Naive B cell (primary cell): ENCODE data around the gene PANX2. TPM values are rescaled to one million over a fixed set of nuclear protein-coding genes. Genes with fewer than 3 reads are reported as not detected.

Experiments
- ATAC-seq, 2 donors: fragments of 150-1000 bp; cut with Tn5 transposase; 2 replicates each; pipeline ENCODE4 v1.10.0; 2021; ENCODE audit warnings: low read depth in 2 of 2, mild to moderate bottlenecking in 2 of 2, moderate library complexity in 2 of 2
- DNase-seq: peaks from one replicate; pipeline ENCODE4 v3.0.0; 2022
- H3K27ac Mint-ChIP-seq, 6 donors: one replicate each; pipeline ENCODE4 v1.8.0; 2020 to 2022; ENCODE audit warnings: mild to moderate bottlenecking in 6 of 6, mixed read lengths in 6 of 6, moderate library complexity in 5 of 6, inconsistent platforms in 2 of 6
- H3K27me3 Mint-ChIP-seq, 3 donors: one replicate each; pipeline ENCODE4 v1.8.0; 2021 to 2022; ENCODE audit warnings: mixed read lengths in 3 of 3, mild to moderate bottlenecking in 1 of 3
- H3K36me3 Mint-ChIP-seq, 2 donors: one replicate each; pipeline ENCODE4 v1.8.0; 2020 to 2022; ENCODE audit warnings: mixed read lengths in 2 of 2, inconsistent platforms in 1 of 2, mild to moderate bottlenecking in 1 of 2
- H3K4me1 Mint-ChIP-seq, 3 donors: one replicate each; pipeline ENCODE4 v1.8.0; 2020 to 2022; ENCODE audit warnings: mixed read lengths in 3 of 3, inconsistent platforms in 1 of 3, mild to moderate bottlenecking in 1 of 3, moderate library complexity in 1 of 3
- H3K4me3 Mint-ChIP-seq, 8 donors: one replicate each; pipeline ENCODE4 v1.8.0; 2020 to 2022; ENCODE audit warnings: mild to moderate bottlenecking in 8 of 8, mixed read lengths in 8 of 8, moderate library complexity in 8 of 8, inconsistent platforms in 2 of 8
- H3K9me3 Mint-ChIP-seq, 7 donors: one replicate each; pipeline ENCODE4 v1.8.0; 2020 to 2022; ENCODE audit warnings: mixed read lengths in 7 of 7, mild to moderate bottlenecking in 5 of 7, inconsistent platforms in 2 of 7, moderate library complexity in 1 of 7
- polyA plus RNA-seq, 6 donors: library from polyadenylated mRNA; unstranded; fragments of 300-500 nt; fragmentation: Illumina TruSeq; gene quantifications; one replicate each; pipeline ENCODE4 v1.2.3, GENCODE V29; 2021; ENCODE audit warnings: low read depth in 6 of 6

PANX2 gene
- polyA plus RNA-seq, 6 donors from 2014 or later = 0.08 TPM; not detected in 5

DNA sequence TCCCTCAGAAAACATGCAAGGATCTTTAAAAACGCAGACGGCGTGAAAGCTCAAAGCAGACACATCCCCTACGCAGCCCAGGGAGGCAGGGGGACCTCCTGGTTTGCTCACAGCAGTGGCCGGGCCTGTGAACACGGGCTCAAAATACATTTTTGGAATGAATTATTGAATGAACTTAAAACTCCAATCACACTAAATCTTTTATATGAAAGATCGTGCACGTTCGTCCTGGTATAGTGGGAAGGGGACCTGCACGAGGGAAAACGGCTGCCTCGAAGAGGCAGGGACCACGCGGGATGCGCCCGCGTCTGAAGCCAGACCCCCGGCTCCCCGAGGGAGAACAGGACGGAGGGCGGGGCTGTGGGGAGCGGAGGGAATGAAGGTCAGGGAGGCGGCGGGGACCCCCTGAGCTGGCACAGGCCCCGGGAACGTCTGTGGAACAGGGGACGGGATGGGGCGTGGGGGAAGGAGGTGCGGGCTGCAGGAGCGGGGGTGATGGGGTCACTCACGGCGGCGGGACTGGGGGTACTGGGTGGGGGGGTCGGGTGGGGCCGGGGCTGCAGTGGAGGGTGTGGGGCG lies 1.3 kb upstream of the PANX2 start:
- peak overlapping the region in 3 of 6 donors; percentile 63 to 96 (median 72) for H3K27ac Mint-ChIP-seq
- DNase-seq = no peak

DNA sequence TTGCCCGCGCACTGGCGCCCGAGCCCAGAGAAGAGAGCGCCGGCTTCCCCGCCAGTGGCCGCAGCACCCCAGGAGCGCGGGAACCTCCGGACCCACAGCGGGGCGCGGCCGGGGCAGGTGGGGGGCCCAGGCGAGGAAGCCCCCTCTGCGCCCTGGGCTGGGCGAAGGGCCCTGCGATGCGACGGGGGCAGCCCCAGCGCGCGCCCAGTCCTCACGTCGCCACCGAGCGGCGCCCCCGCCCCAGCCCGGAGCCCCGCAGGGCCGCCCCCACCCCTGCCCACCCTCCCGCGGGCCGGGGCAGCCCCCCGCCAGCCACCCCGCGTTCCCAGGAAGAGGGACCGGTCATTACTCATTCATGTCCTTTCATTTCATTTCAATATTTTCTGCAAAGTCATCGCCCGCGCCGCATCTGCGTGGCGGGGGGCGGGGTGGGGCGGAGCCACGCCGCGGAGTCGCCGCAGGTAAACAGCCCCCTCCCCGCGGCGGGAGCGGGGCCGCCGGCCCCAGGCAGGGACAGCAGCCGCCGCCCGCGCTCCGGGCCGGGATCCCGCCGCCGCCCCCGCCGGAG lies 673 bp upstream of the PANX2 start:
- Mint-ChIP-seq H3K36me3 (no peaks in the 10 kb centered on the region), H3K27me3 (peaks cover 18 to 47% (median 31%) of the 10 kb centered on the region in 3 donors), H3K4me1 (peaks cover 28 to 30% (median 29%) of the 10 kb centered on the region in 3 donors), H3K4me3 (peak overlapping the region in 4 of 8 donors; percentile 40 to 79 (median 56)), H3K9me3 (no peaks in the 10 kb centered on the region), H3K27ac (no peak overlapping the region)
- peak; percentile 38 to 43 for ATAC-seq
- no peak for DNase-seq

More for the DNA sequence above, 1.3 kb upstream of the PANX2 start:
- H3K4me3 Mint-ChIP-seq = peak overlapping the region; percentile 62 to 86 (median 77)
- peaks cover 18 to 49% (median 31%) of the 10 kb centered on the region in 3 donors for H3K27me3 Mint-ChIP-seq
- H3K4me1 Mint-ChIP-seq = peaks cover 28 to 29% (median 28%) of the 10 kb centered on the region in 3 donors
- no peaks in the 10 kb centered on the region for H3K9me3 Mint-ChIP-seq
- ATAC-seq = no peak
- H3K36me3 Mint-ChIP-seq = no peaks in the 10 kb centered on the region

DNA sequence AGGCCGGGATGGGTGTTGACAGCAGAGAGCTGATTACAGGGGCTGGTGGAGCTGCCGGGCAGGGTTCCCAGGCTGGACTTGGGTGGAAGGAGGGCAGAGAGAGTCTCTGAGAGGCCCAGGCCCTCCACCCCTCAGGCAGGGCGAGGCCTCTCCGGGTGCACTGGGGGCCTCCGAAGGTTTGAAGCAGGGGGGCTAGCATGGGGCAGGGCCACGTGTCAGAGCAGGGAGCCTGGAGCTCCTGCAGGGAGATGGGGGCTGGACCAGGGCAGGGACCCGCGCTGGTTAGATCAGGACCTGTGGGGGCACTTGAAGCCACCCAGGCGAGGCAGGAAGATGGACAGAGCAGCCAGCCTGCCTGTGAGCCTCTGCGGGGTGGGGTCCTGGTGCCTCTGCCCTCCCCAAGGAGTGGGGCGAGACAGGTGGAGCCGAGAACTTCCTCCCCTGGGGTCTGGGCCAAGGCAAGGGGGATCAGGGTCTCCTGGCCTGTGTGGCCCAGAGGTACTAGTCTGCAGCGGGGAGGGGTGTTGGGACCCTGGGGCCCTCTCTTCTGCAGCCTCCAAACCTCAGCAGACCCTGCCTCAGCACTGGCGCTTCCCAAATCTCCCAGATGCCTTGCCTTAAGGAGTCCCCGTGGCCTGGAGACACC lies 911 bp downstream of the PANX2 start:
- H3K4me3 Mint-ChIP-seq = peak overlapping the region; percentile 27 to 84 (median 70)
- peaks cover 28 to 37% (median 34%) of the 10 kb centered on the region in 3 donors for H3K4me1 Mint-ChIP-seq
- no peak for ATAC-seq
- DNase-seq = no peak
- H3K9me3 Mint-ChIP-seq = no peaks in the 10 kb centered on the region
- peak overlapping the region in 2 of 6 donors; percentile 47 to 65 for H3K27ac Mint-ChIP-seq
- H3K36me3 Mint-ChIP-seq = no peaks in the 10 kb centered on the region
- peaks cover 13 to 47% (median 31%) of the 10 kb centered on the region in 3 donors for H3K27me3 Mint-ChIP-seq

DNA sequence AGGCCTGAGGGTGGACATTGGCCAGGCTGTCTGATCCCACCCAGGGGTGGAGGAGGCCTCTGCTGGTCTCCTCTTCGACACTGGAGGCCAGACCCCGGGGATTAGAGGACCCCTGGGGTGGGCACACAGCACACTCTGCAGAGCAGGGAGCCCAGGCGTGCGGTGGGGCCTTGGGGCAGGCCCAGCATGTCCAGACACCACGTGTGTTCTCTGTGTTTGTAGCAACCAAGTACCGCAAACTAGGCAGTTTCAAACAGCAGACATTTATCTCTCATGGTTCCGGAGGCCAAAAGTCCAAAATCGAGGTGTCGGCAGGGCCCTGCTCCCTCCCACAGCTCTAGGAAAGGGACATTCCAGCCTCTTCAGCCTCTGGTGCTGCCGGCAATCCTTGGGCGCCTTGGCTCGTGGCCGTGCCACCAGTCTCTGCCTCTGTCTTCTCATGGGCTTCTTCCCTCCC lies 1.5 kb downstream of the PANX2 start:
- ATAC-seq = no peak
- no peak for DNase-seq
- Mint-ChIP-seq H3K4me3 (peak overlapping the region in 6 of 8 donors; percentile 20 to 91 (median 47)), H3K9me3 (no peaks in the 10 kb centered on the region), H3K36me3 (no peaks in the 10 kb centered on the region), H3K27me3 (peaks cover 13 to 47% (median 31%) of the 10 kb centered on the region in 3 donors), H3K27ac (peak overlapping the region in 5 of 6 donors; percentile 11 to 80 (median 54)), H3K4me1 (peaks cover 28 to 39% (median 34%) of the 10 kb centered on the region in 3 donors)

DNA sequence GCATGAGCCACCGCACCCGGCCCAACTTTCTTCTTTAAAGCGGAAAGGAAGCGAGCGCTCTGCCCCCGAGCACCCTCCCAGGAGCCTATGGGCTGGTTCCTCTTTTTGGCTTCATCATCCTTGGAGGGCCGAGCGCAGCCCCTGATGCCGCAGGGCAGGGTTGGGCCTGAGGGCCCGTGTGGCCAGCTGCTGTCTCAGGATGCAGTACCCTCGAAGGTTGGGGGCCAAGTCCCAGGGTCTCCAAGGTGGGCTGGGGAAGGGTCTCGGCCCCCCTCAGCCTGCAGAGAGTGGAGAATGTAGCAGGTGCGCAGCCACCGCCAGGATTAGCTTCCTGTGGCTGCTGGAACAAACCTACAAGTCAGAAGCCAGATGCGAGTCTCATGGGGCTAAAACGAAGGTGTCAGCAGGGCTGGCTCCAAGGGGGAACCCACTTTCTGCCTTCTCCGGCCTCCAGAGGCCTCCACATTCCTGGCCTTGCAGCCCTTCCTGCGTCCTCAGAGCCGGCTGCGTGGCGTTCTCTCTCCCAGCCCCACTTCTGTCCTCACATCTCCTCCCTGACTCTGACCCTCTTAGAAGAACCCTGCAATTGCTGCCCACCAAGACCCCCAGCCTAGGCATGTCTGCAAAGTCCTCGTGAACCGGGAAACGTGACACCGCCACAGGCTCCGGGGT lies 2.9 kb downstream of the PANX2 start:
- H3K4me3 Mint-ChIP-seq = peak overlapping the region; percentile 32 to 91 (median 61)

DNA sequence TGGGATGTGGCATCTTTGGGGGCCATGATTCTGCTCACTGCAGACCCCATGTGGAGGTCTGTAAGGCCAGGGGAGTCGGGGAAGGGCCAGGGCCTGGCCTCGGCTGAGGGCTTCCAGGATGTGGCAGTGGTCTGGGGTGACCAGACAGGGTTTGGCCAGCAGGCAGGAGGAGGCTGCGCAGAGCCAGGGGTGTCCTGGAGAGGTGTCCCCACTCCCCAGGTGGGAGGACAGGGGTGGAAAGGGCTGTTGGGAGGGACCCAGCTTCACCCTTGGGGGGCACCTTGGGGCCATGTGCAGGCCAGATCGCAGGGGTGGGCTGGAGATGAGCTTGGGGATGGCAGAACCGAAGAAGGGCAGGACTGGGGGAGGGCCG lies 3.4 kb downstream of the PANX2 start:
- ATAC-seq (no peak), DNase-seq (no peak)
- Mint-ChIP-seq H3K27me3 (peaks cover 3 to 37% (median 15%) of the 10 kb centered on the region in 3 donors), H3K4me1 (peaks cover 18 to 34% (median 31%) of the 10 kb centered on the region in 3 donors), H3K9me3 (no peaks in the 10 kb centered on the region), H3K4me3 (no peak overlapping the region), H3K36me3 (no peaks in the 10 kb centered on the region), H3K27ac (peak overlapping the region in 2 of 6 donors; percentile 52 to 54)

More for the DNA sequence above, 2.9 kb downstream of the PANX2 start:
- peaks cover 8 to 42% (median 20%) of the 10 kb centered on the region in 3 donors for H3K27me3 Mint-ChIP-seq
- H3K36me3 Mint-ChIP-seq = no peaks in the 10 kb centered on the region
- DNase-seq = peak; percentile 53
- H3K27ac Mint-ChIP-seq = peak overlapping the region in 5 of 6 donors; percentile 54 to 89 (median 81)
- ATAC-seq = peak; percentile 73 to 75
- peaks cover 23 to 39% (median 32%) of the 10 kb centered on the region in 3 donors for H3K4me1 Mint-ChIP-seq
- H3K9me3 Mint-ChIP-seq = no peaks in the 10 kb centered on the region

DNA sequence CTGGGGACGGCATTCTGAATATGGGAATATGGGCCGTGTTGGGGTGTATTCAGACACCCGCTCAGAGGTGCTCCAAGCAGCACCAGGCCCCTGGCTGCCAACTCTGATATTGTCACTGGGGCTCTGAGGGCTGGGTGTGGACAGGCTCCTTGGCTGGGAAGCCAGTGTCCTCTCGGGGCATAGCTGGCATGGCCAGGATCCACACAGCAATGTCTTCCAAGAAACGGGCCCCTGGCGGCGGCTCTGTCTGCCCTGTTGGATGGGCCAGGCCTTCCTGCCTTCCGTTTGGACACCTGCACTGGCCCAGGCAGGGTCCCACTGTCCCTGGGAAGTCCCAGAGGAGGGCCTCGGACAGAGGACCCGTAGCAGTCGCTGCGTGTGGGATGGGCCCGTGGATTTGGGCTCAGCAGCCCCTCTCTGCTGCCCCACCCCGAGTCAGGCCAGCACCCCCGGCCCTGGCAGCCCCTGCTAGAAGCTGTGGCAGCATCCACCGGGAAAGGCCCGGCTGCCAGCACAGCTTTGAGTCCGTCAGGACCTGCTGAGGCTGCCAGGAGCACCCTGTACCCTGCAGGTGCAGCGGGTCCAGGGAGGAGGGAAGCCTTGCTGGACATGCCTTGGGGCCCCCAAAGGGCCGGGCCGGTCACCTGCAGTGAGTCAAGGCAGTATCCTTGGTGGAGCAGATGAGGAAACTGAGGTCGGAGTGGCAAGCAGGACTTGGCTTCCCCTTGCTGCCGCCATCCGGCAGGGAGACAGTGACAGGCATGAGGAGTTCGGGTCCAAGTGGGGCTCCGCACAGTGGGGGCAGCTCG lies 4.1 kb downstream of the PANX2 start:
- Mint-ChIP-seq H3K27ac (peak overlapping the region in 2 of 6 donors; percentile 42 to 52), H3K27me3 (peaks cover under 1 to 33% (median 11%) of the 10 kb centered on the region in 3 donors), H3K36me3 (no peaks in the 10 kb centered on the region), H3K4me1 (peaks cover 15 to 30% (median 28%) of the 10 kb centered on the region in 3 donors), H3K4me3 (no peak overlapping the region), H3K9me3 (no peaks in the 10 kb centered on the region)
- DNase-seq = no peak
- ATAC-seq = no peak

DNA sequence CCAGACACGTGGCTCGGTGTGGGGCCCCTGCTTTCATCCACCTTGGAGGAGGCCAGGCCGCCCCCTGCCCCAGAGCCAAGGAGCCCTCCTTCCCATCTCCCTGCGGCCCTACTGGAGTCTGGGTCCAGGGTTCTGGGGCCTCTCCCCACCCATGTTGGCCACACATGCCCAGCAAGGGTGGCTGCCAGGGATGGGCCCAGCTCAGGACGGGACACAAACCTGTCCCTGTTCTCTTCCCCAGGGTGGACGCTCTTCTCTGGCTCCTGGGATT lies 4.6 kb downstream of the PANX2 start:
- peaks cover 21 to 35% (median 32%) of the 10 kb centered on the region in 3 donors for H3K4me1 Mint-ChIP-seq
- ATAC-seq (no peak), DNase-seq (no peak)
- H3K36me3 Mint-ChIP-seq = no peaks in the 10 kb centered on the region
- H3K9me3 Mint-ChIP-seq = no peaks in the 10 kb centered on the region
- H3K27me3 Mint-ChIP-seq = peaks cover 5 to 37% (median 17%) of the 10 kb centered on the region in 3 donors
- no peak overlapping the region for H3K27ac Mint-ChIP-seq
- H3K4me3 Mint-ChIP-seq = no peak overlapping the region

DNA sequence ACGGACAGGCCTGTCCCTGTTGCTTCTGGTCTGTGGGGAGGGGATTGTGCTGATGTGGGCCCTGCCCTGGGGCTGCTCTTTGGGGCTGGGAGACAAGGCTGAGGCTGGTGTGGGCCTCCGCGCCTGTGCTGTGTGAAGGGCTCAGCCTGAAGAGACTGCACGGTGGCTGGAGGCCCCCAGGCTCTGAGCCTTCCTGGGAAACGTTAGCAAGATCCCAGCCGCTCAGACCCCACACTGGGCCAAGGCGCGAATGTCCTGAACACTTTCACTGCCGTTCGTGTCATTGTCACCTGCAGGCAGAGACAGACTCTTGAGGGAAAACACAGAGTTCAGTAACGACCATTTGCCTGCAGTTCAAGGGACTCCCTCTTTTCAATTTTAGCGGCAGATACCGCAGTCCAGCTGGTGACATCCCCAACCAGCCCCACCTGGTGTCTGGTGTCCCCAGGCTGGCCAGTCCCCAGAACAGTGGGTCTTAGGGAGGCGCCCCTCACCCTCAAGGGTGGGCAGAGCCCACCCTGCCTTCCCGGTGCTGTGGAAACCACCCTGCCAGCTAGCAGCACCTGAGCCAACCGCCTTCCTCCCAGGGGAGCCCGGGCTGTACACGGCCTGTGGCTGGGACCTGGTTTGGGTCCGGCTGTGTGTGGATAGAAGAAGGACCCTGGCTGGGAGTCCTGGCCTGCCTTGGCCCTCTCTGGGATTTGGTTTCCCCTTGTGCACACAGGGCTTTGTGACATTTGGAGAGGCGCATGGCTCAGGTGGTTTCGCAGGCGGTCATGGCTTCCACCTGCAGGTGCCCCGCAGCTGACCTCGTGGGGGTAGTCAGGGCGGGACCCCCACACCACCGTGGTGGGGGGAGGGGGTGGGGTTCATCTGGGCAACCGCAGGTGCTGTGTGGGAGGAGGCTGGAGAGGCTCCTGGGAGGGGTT lies 5.7 kb downstream of the PANX2 start:
- Mint-ChIP-seq H3K4me3 (no peak overlapping the region), H3K9me3 (no peaks in the 10 kb centered on the region), H3K36me3 (no peaks in the 10 kb centered on the region), H3K27ac (peak overlapping the region in 1 of 6 donors; percentile 60), H3K27me3 (peaks cover 5 to 32% (median 13%) of the 10 kb centered on the region in 3 donors), H3K4me1 (peaks cover 20 to 35% (median 33%) of the 10 kb centered on the region in 3 donors)
- ATAC-seq = peak; percentile 30 to 44
- DNase-seq = no peak

DNA sequence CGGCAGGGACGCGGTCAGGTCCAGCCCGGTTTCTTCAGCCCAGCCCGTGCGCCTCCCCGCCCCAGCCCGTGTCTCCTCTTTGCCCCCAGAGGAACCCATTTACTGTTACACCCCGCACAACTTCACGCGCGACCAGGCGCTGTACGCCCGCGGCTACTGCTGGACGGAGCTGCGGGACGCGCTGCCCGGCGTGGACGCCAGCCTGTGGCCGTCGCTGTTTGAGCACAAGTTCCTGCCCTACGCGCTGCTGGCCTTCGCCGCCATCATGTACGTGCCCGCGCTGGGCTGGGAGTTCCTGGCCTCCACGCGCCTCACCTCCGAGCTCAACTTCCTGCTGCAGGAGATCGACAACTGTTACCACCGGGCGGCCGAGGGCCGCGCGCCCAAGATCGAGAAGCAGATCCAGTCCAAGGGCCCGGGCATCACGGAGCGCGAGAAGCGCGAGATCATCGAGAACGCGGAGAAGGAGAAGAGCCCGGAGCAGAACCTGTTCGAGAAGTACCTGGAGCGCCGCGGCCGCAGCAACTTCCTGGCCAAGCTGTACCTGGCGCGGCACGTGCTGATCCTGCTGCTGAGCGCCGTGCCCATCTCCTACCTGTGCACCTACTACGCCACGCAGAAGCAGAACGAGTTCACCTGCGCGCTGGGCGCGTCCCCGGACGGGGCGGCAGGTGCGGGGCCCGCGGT lies 6.5 kb downstream of the PANX2 start:
- DNase-seq (no peak), ATAC-seq (no peak)
- Mint-ChIP-seq H3K4me1 (peaks cover 20 to 34% (median 30%) of the 10 kb centered on the region in 3 donors), H3K36me3 (no peaks in the 10 kb centered on the region), H3K27me3 (peaks cover 5 to 27% (median 11%) of the 10 kb centered on the region in 3 donors), H3K27ac (peak overlapping the region in 1 of 6 donors; percentile 49), H3K9me3 (no peaks in the 10 kb centered on the region), H3K4me3 (no peak overlapping the region)

DNA sequence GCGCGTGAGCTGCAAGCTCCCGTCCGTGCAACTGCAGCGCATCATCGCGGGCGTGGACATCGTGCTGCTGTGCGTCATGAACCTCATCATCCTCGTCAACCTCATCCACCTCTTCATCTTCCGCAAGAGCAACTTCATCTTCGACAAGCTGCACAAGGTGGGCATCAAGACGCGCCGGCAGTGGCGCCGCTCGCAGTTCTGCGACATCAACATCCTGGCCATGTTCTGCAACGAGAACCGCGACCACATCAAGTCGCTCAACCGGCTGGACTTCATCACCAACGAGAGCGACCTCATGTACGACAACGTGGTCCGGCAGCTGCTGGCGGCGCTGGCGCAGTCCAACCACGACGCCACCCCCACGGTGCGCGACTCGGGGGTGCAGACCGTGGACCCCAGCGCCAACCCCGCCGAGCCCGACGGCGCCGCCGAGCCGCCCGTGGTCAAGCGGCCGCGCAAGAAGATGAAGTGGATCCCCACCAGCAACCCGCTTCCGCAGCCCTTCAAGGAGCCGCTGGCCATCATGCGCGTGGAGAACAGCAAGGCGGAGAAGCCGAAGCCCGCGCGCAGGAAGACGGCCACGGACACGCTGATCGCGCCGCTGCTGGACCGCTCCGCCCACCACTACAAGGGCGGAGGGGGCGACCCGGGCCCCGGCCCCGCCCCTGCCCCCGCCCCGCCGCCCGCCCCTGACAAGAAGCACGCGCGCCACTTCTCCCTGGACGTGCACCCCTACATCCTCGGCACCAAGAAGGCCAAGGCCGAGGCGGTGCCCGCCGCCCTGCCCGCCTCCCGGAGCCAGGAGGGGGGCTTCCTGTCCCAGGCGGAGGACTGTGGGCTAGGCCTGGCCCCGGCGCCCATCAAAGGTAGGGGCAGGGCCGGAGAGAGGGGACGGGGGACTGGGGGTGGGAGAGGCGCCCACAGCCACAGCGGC lies 7.3 kb downstream of the PANX2 start:
- no peak for DNase-seq
- Mint-ChIP-seq H3K36me3 (no peaks in the 10 kb centered on the region), H3K4me3 (no peak overlapping the region), H3K27me3 (peaks cover 5 to 20% (median 11%) of the 10 kb centered on the region in 3 donors), H3K9me3 (no peaks in the 10 kb centered on the region), H3K4me1 (peaks cover 17 to 28% (median 23%) of the 10 kb centered on the region in 3 donors), H3K27ac (peak overlapping the region in 2 of 6 donors; percentile 85 to 88)
- ATAC-seq = no peak
